Adrenal gland (tissue), 12 donors: ENCODE results near the gene CPT1A. TPM values are rescaled to one million over a fixed set of nuclear protein-coding genes. Genes with fewer than 3 reads are reported as not detected.

Experiments
- DNase-seq, 7 donors: peaks; one replicate each; pipeline ENCODE4 v3.0.0-alpha.2; 2019 to 2020
- H3K27ac ChIP-seq, 5 donors: fragments of 200-600 bp; sonication (generic) in 4 of 5; 1 replicate in 3 of 5; 2 replicates in 2 of 5; pipeline versions ENCODE4 v1.5.1 to v1.8.0; 2016 to 2020; ENCODE audit warnings: mild to moderate bottlenecking in 1 of 5
- H3K27me3 ChIP-seq: fragments of 200-600 bp; 2 replicates; pipeline ENCODE4 v1.8.0; 2021
- H3K36me3 ChIP-seq, 2 donors: fragments of 200-600 bp; replicated peaks in 1 of 2; 1 replicate in 1 of 2; 2 replicates in 1 of 2; pipeline versions ENCODE4 v1.5.1 to v1.8.0; 2018 to 2022
- H3K4me1 ChIP-seq, 2 donors: fragments of 200-600 bp; replicated peaks in 1 of 2; 1 replicate in 1 of 2; 2 replicates in 1 of 2; pipeline versions ENCODE4 v1.5.1 to v1.8.0; 2018 to 2021
- H3K4me3 ChIP-seq, 4 donors: fragments of 200-600 bp; sonication (generic) in 3 of 4; one replicate each; pipeline ENCODE4 v1.5.1; 2016 to 2018
- H3K9me3 ChIP-seq, 3 donors: fragments of 200-600 bp; sonication (generic) in 1 of 3; replicated peaks in 1 of 3; 1 replicate in 2 of 3; 2 replicates in 1 of 3; pipeline versions ENCODE4 v1.5.1 to v1.8.0; 2016 to 2021
- POLR2A ChIP-seq, 2 donors: fragments of 450-650 bp; IDR thresholded peaks; one replicate each; pipeline ENCODE4 v1.6.1; 2017; ENCODE audit warnings: antibody characterized with exemption in 2 of 2, mild to moderate bottlenecking in 2 of 2, moderate library complexity in 1 of 2
- WGBS, 4 donors: extraction: QIAGEN DNeasy Blood & Tissue Kit in 2 of 4; methylation state at CpG; one replicate each; pipeline versions ENCODE4 v1.1.5 to v1.1.7; 2013 to 2017; 5-methylcytosine and 5-hydroxymethylcytosine counted together
- intact Hi-C, 2 donors: fragments of 100-400 bp; cut with DNase I; formaldehyde crosslinking; loops; one replicate each; pipeline versions ENCODE4 v1.14.1 to v1.15.0; 2022 to 2023
- polyA plus RNA-seq, 3 donors: library from polyadenylated mRNA; stranded (reverse); fragments of 200-250 nt in 2 of 3; fragments of 350-450 nt in 1 of 3; fragmentation: Illumina TruSeq in 1 of 3; extraction: RNeasy Lipid Tissue Mini Kit (QIAGEN cat#74804) in 1 of 3; gene quantifications; one replicate each; pipeline ENCODE4 v1.2.3, GENCODE V29; 2013 to 2014
- total RNA-seq, 9 donors: library from RNA; depleted of rRNA in 4 of 9; stranded (reverse); fragments of >200 nt in 4 of 9; fragments of 120-200 nt in 1 of 9; fragmentation: NEBNext Ultra II Directional in 1 of 9; extraction: Animal tissue kit (Norgen Biotek cat#: 25700) in 1 of 9; gene quantifications; one replicate each; pipeline versions ENCODE4 v1.1.0 to v1.2.4, GENCODE V29; 2013 to 2023
- TF ChIP-seq, protein P1 (sequence below), 6 experiments: fragments of 450-650 bp in 4 of 6; fragments of 200-600 bp in 2 of 6; sonication (generic) in 1 of 6; IDR thresholded peaks; 1 replicate in 5 of 6; 2 replicates in 1 of 6; pipeline versions ENCODE4 v1.5.1 to v1.8.0; 2016 to 2021; ENCODE audit warnings: antibody characterized with exemption in 6 of 6, mild to moderate bottlenecking in 2 of 6, moderate library complexity in 1 of 6
- donor health status: healthy with polysubstance abuse.
- donor health status: Bipolar disorder and iron deficiency.
- donor health status: DM: yes; HTN: yes; CAD: no.
- donor health status: DM: no; HTN: no; CAD: no.
- donor health status: DM: no; HTN: no; CAD: no.
- donor health status: DM: yes; HTN: yes; CAD: no.

CPT1A gene
- total and polyA plus RNA-seq, 12 donors = 15.2 to 140 (median 66.0) TPM

DNA sequence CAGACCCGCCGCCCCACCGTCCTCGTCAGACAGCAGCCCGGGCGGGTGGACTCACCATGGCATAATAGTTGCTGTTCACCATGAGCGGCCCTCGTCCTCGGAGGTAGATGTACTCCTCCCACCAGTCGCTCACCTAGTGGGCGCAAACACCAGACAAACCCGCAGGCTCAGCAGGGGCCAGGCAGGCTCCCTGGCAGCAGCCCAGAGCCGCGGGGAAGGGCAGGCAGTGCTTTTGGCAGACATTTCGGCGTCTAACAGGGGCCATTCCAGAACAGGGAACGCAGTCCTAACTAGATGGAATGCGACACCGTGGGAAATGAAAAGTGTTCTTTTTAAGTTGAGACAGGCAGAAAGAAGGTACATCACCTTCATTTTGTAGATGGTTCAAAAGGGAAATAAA, 44.9 kb downstream of the CPT1A start:
- H3K9me3 ChIP-seq = no peaks in the 10 kb centered on the region
- no peak overlapping the region for H3K4me3 ChIP-seq
- WGBS, 4 donors = 89 to 90% (median 89%) methylated on average over 7 to 19 of the region's 19 CpGs
- H3K27ac ChIP-seq = no peak overlapping the region
- H3K4me1 ChIP-seq = peaks cover 0 to 9% of the 10 kb centered on the region in 2 donors
- TF ChIP-seq, protein P1, sequence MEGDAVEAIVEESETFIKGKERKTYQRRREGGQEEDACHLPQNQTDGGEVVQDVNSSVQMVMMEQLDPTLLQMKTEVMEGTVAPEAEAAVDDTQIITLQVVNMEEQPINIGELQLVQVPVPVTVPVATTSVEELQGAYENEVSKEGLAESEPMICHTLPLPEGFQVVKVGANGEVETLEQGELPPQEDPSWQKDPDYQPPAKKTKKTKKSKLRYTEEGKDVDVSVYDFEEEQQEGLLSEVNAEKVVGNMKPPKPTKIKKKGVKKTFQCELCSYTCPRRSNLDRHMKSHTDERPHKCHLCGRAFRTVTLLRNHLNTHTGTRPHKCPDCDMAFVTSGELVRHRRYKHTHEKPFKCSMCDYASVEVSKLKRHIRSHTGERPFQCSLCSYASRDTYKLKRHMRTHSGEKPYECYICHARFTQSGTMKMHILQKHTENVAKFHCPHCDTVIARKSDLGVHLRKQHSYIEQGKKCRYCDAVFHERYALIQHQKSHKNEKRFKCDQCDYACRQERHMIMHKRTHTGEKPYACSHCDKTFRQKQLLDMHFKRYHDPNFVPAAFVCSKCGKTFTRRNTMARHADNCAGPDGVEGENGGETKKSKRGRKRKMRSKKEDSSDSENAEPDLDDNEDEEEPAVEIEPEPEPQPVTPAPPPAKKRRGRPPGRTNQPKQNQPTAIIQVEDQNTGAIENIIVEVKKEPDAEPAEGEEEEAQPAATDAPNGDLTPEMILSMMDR (IDR thresholded peaks at IDR 0.05) = no peak
- TF ChIP-seq POLR2A (IDR thresholded peaks at IDR 0.05) = no peak
- no peak for DNase-seq
- intact Hi-C loops = no loop called here
- peaks cover 0 to 91% of the 10 kb centered on the region in 2 donors for H3K36me3 ChIP-seq
- H3K27me3 ChIP-seq = no peaks in the 10 kb centered on the region

DNA sequence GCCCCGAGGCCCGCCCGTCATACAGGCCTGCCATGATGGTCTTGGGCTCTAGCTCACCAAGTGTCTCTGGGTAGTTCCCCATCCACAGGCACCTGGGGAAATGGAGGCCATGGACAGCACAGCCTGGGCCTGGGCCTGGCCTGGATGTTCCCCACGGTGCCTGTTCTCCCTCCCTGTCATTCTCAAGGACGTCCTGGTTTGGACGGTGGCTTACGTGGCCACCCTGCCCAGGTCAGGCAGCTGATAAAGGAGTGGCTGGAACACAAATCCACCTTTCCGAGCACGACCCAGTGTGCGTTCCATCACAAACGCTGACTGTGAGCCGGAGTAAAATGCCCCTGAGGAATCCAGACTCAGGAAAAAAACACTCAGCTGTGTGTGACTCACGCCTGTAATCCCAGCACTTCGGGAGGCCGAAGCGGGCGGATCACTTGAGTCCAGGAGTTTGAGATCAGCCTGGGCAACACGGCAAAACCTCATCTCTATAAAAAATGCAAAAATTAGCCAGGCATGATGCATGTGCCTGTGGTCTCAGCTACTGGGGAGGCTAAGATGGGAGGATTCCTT, 49.2 kb downstream of the CPT1A start:
- no peak overlapping the region for H3K4me3 ChIP-seq
- peaks cover 0 to 90% of the 10 kb centered on the region in 2 donors for H3K36me3 ChIP-seq
- no peaks in the 10 kb centered on the region for H3K27me3 ChIP-seq
- intact Hi-C loops = no loop called here
- H3K4me1 ChIP-seq = peaks cover 0 to 9% of the 10 kb centered on the region in 2 donors
- peak overlapping the region; percentile 8 to 74 (median 66) for H3K27ac ChIP-seq
- DNase-seq = peak; percentile 41 to 83 (median 72)
- TF ChIP-seq POLR2A (IDR thresholded peaks at IDR 0.05) = no peak
- TF ChIP-seq, protein P1 (IDR thresholded peaks at IDR 0.05) = no peak
- WGBS, 4 donors = 57 to 71% (median 68%) methylated on average over 10 to 18 of the region's 18 CpGs
- H3K9me3 ChIP-seq = no peaks in the 10 kb centered on the region

DNA sequence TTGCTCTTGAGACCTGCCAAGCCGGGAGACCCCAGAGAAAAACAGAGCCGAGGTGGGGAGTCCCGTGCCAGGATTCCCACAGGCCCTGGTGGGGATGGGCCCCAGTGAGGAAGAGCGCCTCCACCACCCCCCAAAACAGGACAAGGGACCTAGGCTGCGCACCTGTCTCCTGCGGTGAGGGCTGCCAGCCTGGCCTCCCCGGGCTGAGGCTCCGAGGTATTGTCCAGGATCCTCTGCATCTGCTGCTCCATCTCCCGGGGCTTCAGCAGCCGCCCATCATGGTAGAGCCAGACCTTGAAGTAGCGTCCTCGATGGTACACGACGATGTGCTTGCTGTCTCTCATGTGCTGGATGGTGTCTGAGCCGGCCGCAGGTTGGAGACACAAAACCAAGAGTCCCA, 57.1 kb downstream of the CPT1A start:
- TF ChIP-seq, protein P1 (IDR thresholded peaks at IDR 0.05) = no peak
- no peak for TF ChIP-seq POLR2A (IDR thresholded peaks at IDR 0.05)
- intact Hi-C loops = no loop called here
- H3K27ac ChIP-seq = no peak overlapping the region
- no peaks in the 10 kb centered on the region for H3K9me3 ChIP-seq
- peaks cover 0 to 81% of the 10 kb centered on the region in 2 donors for H3K36me3 ChIP-seq
- DNase-seq = no peak
- no peaks in the 10 kb centered on the region for H3K27me3 ChIP-seq
- no peaks in the 10 kb centered on the region for H3K4me1 ChIP-seq
- no peak overlapping the region for H3K4me3 ChIP-seq
- 86 to 97% (median 92%) methylated on average over 12 to 16 of the region's 16 CpGs for WGBS, 4 donors

DNA sequence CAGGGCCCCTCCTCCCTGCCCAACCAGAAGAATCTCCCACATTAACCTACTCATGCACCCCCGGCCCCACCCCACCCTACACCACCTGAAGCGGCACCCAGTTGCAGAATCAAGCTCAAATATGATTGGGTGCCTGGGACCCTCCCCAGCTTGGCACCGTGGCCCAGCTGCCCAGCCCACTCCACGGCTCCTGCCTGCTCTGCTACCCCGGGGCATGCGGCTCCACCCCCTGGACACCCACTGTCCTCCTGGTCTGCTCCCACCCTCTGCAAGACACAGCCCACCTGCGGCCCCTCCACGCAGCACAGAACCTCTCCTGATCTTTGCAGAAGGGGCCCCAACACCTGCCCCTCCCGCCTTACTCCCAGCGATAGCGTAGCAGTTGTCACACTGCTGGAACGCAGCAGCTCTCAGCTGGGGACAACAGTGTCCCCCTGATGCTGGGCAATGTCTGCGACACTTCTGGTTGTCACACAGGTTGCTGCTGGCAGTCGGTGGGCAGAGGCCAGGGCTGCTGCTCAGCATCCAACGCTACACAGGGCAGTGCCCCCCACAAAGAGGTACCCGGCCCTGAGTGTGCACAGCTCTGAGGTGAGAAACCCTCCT, 58.4 kb downstream of the CPT1A start:
- WGBS, 4 donors = 92 to 97% (median 94%) methylated on average over 13 to 16 of the region's 16 CpGs
- no peaks in the 10 kb centered on the region for H3K9me3 ChIP-seq
- H3K27ac ChIP-seq = no peak overlapping the region
- H3K4me3 ChIP-seq = no peak overlapping the region
- DNase-seq = no peak
- no peak for TF ChIP-seq POLR2A (IDR thresholded peaks at IDR 0.05)
- TF ChIP-seq, protein P1 (IDR thresholded peaks at IDR 0.05) = no peak
- intact Hi-C loops = no loop called here
- peaks cover 0 to 82% of the 10 kb centered on the region in 2 donors for H3K36me3 ChIP-seq
- no peaks in the 10 kb centered on the region for H3K4me1 ChIP-seq
- H3K27me3 ChIP-seq = no peaks in the 10 kb centered on the region
